PC-9 (cell line): ENCODE data around the gene RAD18. TPM values are rescaled to one million over a fixed set of nuclear protein-coding genes. Genes with fewer than 3 reads are reported as not detected.

ENCODE experiments used
- BruUV-seq: library from RNA; stranded (reverse); fragments of 400-500 nt; replicated peaks from 2 replicates; lab custom pipeline; 2021; lab: Mats Ljungman, UMichigan
- CTCF ChIA-PET: fragments of 300-600 bp; sonication (Branson Sonifier 250); formaldehyde crosslinking; loops from one replicate; lab custom pipeline; 2022; ENCODE audit warnings: antibody characterized with exemption; lab: Charles Lee
- POLR2A ChIA-PET: fragments of 300-600 bp; sonication (Branson Sonifier 250); formaldehyde crosslinking; loops from one replicate; lab custom pipeline; 2022; ENCODE audit warnings: antibody characterized with exemption; ENCODE audit not compliant: unreplicated experiment; lab: Charles Lee
- DNase-seq, 2 experiments: peaks; one replicate each; pipeline versions ENCODE4 v3.0.0 to v3.0.0-alpha.2; 2015 to 2022; ENCODE audit warnings: mixed read lengths in 1 of 2
- H2AFZ ChIP-seq: fragments of 200-600 bp; sonication (generic); 2 replicates; pipeline ENCODE4 v1.8.1; 2017; ENCODE audit warnings: antibody characterized with exemption
- H3F3A ChIP-seq: fragments of 200-600 bp; sonication (generic); 2 replicates; pipeline ENCODE4 v1.8.1; 2017; ENCODE audit warnings: antibody characterized with exemption, mild to moderate bottlenecking, low read depth; ENCODE audit not compliant: insufficient read depth
- H3K27ac ChIP-seq: fragments of 200-600 bp; sonication (generic); 2 replicates; pipeline ENCODE4 v1.6.1; 2016; ENCODE audit warnings: mixed run types
- H3K27me3 ChIP-seq: fragments of 200-600 bp; sonication (generic); 2 replicates; pipeline ENCODE4 v1.6.1; 2016; ENCODE audit warnings: low read depth, mixed run types; ENCODE audit not compliant: insufficient read depth
- H3K36me3 ChIP-seq: fragments of 200-600 bp; sonication (generic); 2 replicates; pipeline ENCODE4 v1.6.1; 2016; ENCODE audit warnings: low read depth, mixed run types
- H3K4me1 ChIP-seq: fragments of 200-600 bp; sonication (generic); replicated peaks from 2 replicates; pipeline ENCODE4 v1.6.1; 2016; ENCODE audit warnings: mixed run types; ENCODE audit not compliant: insufficient read depth
- H3K4me2 ChIP-seq: fragments of 200-600 bp; sonication (generic); 2 replicates; pipeline ENCODE4 v1.6.1; 2017; ENCODE audit warnings: mixed run types
- H3K4me3 ChIP-seq: fragments of 200-600 bp; sonication (generic); 2 replicates; pipeline ENCODE4 v1.6.1; 2016; ENCODE audit warnings: mixed run types
- H3K79me2 ChIP-seq: fragments of 200-600 bp; sonication (generic); 2 replicates; pipeline ENCODE4 v1.6.1; 2017; ENCODE audit warnings: low read depth, mixed run types
- H3K9me2 ChIP-seq: fragments of 200-600 bp; sonication (generic); 2 replicates; pipeline ENCODE4 v1.8.1; 2017; ENCODE audit warnings: mild to moderate bottlenecking; ENCODE audit not compliant: insufficient read depth
- H3K9me3 ChIP-seq: fragments of 200-600 bp; sonication (generic); 2 replicates; pipeline ENCODE4 v1.8.1; 2016; ENCODE audit warnings: low read depth; ENCODE audit not compliant: insufficient read depth
- H4K20me1 ChIP-seq: fragments of 200-600 bp; sonication (generic); 2 replicates; pipeline ENCODE4 v1.8.1; 2017; ENCODE audit not compliant: insufficient read depth
- EZH2 ChIP-seq: fragments of 200-600 bp; sonication (generic); IDR thresholded peaks from 2 replicates; pipeline ENCODE4 v1.8.0; 2017; ENCODE audit warnings: antibody characterized with exemption, low read depth
- intact Hi-C: fragments of 100-400 bp; cut with micrococcal nuclease; formaldehyde crosslinking; loops from one replicate; pipeline ENCODE4 v1.10.0; 2022; ENCODE audit not compliant: unreplicated experiment
- total RNA-seq: library from RNA; stranded (reverse); gene quantifications from 2 replicates; pipeline ENCODE4 v1.2.3, GENCODE V29; 2021
- TF ChIP-seq, protein P1 (sequence below): fragments of 200-600 bp; sonication (generic); conservative IDR thresholded peaks from 2 replicates; pipeline ENCODE4 v1.6.1; 2017; ENCODE audit warnings: mixed run types, antibody characterized with exemption, mild to moderate bottlenecking, moderate library complexity

Gene RAD18
- total RNA-seq, 1 experiment from 2014 or later, result 29.1 TPM

DNA sequence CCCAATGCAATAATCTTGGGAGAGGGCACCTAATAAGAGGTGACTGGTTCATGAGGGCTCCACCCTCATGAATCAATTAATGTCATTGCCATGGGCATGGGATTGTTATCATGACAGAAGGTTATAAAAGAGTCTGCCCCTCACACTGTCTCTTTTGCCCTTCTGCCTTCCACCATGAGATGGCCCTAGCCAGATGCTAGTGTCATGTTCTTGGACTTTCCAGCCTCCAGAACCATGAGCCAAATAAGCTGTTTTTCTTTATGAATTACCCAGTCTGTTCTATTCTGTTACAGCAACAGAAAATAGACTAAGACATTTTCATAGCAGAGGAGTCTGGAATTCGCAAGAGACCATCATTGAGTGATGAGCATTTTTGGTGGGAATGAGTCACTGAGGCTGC is 16.0 kb upstream of the RAD18 start:
- H2AFZ ChIP-seq, result no peak overlapping the region
- no peaks in the 10 kb centered on the region for H3K79me2 ChIP-seq
- no peak overlapping the region for H3K4me2 ChIP-seq
- H3K27me3 ChIP-seq, result peaks cover 39% of the 10 kb centered on the region
- no peaks in the 10 kb centered on the region for H4K20me1 ChIP-seq
- TF ChIP-seq, protein P1, sequence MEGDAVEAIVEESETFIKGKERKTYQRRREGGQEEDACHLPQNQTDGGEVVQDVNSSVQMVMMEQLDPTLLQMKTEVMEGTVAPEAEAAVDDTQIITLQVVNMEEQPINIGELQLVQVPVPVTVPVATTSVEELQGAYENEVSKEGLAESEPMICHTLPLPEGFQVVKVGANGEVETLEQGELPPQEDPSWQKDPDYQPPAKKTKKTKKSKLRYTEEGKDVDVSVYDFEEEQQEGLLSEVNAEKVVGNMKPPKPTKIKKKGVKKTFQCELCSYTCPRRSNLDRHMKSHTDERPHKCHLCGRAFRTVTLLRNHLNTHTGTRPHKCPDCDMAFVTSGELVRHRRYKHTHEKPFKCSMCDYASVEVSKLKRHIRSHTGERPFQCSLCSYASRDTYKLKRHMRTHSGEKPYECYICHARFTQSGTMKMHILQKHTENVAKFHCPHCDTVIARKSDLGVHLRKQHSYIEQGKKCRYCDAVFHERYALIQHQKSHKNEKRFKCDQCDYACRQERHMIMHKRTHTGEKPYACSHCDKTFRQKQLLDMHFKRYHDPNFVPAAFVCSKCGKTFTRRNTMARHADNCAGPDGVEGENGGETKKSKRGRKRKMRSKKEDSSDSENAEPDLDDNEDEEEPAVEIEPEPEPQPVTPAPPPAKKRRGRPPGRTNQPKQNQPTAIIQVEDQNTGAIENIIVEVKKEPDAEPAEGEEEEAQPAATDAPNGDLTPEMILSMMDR, result no peak
- TF ChIP-seq EZH2, result no peak
- no peaks in the 10 kb centered on the region for H3K36me3 ChIP-seq
- H3F3A ChIP-seq, result no peaks in the 10 kb centered on the region
- ChIA-PET POLR2A (no interaction called here), CTCF (no interaction called here)
- no peak for DNase-seq
- H3K4me1 ChIP-seq, result no peaks in the 10 kb centered on the region
- no TSS peak for BruUV-seq
- intact Hi-C loops, result no loop called here
- no peak overlapping the region for H3K27ac ChIP-seq
- H3K9me3 ChIP-seq, result 0 out of 2 replicates have a peak, but pooled peaks cover 6% of the 10 kb centered on the region
- no peaks in the 10 kb centered on the region for H3K9me2 ChIP-seq
- no peak overlapping the region for H3K4me3 ChIP-seq

DNA sequence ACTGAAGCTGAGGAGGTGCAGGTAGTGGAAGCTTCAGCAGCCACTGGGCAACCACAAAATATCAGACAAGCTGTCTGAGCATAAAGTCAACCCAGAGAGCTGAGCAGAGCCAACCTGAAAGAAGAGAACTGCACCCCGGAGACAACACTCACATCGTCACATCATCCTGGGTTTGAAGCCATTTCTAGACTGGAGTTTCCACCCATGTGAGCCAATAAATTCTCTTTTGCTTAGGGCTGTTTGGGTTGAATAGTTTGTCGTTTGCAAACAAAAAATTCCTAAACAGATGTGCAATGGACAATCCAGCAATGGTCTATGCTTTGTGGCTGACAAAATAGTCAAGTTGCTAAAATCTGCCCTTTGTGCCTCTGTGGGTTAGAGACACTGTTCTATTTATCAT is 15.3 kb upstream of the RAD18 start:
- no peaks in the 10 kb centered on the region for H3K79me2 ChIP-seq
- ChIA-PET POLR2A (no interaction called here), CTCF (no interaction called here)
- no peak for DNase-seq
- no peaks in the 10 kb centered on the region for H3K4me1 ChIP-seq
- H2AFZ ChIP-seq, result no peak overlapping the region
- no peak for TF ChIP-seq EZH2
- H3K9me3 ChIP-seq, result 0 out of 2 replicates have a peak, but pooled peaks cover 6% of the 10 kb centered on the region
- no peak overlapping the region for H3K4me3 ChIP-seq
- H3F3A ChIP-seq, result no peaks in the 10 kb centered on the region
- H3K9me2 ChIP-seq, result no peaks in the 10 kb centered on the region
- H3K27me3 ChIP-seq, result peaks cover 39% of the 10 kb centered on the region
- H4K20me1 ChIP-seq, result no peaks in the 10 kb centered on the region
- intact Hi-C loops, result no loop called here
- H3K27ac ChIP-seq, result no peak overlapping the region
- H3K36me3 ChIP-seq, result no peaks in the 10 kb centered on the region
- no TSS peak for BruUV-seq
- no peak overlapping the region for H3K4me2 ChIP-seq

- intact Hi-C loops, result no loop called here
- no peak for TF ChIP-seq EZH2
- TF ChIP-seq, protein P1, result no peak
- no TSS peak for BruUV-seq
These were observed 13.4 kb upstream of the RAD18 start for GRCh38 chr3:8976540-8977182.

More at GRCh38 chr3:8976540-8977182, 13.4 kb upstream of the RAD18 start:
- no peaks in the 10 kb centered on the region for H3K79me2 ChIP-seq
- ChIA-PET CTCF (no interaction called here), POLR2A (no interaction called here)
- peaks cover 36% of the 10 kb centered on the region for H3K27me3 ChIP-seq
- H3K4me2 ChIP-seq, result no peak overlapping the region
- H3K9me2 ChIP-seq, result no peaks in the 10 kb centered on the region
- H3K4me3 ChIP-seq, result no peak overlapping the region
- H4K20me1 ChIP-seq, result no peaks in the 10 kb centered on the region
- no peak overlapping the region for H3K27ac ChIP-seq
- 0 out of 2 replicates have a peak, but pooled peaks cover 6% of the 10 kb centered on the region for H3K9me3 ChIP-seq
- no peaks in the 10 kb centered on the region for H3K36me3 ChIP-seq
- H3K4me1 ChIP-seq, result no peaks in the 10 kb centered on the region
- H2AFZ ChIP-seq, result no peak overlapping the region
- no peak for DNase-seq
- no peaks in the 10 kb centered on the region for H3F3A ChIP-seq
